ENCODE measurements around the gene MIPOL1.

DNA sequence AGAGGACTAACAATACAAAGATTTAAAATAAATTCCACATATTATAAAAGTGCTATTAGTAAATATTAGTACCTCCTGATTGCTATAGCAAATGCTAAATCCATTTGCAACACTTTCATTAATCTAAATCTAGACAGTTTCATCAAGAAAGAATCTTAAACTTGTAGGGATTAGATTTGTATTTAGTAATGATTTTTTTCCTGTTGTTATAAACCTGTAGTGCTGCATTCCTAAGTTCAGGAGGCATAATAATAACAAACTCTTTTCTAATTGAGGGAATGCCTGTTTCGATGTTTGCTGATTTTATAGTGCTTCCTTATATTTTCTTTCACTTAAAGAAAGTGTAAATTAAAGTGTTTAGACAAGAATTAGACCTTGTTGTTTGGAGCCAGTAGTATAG is 231.2 kb downstream of the MIPOL1 start:
- TF ChIP-seq POLR2AphosphoS5 (IDR thresholded peaks at IDR 0.05), result no peak
- TF ChIP-seq, protein P1, sequence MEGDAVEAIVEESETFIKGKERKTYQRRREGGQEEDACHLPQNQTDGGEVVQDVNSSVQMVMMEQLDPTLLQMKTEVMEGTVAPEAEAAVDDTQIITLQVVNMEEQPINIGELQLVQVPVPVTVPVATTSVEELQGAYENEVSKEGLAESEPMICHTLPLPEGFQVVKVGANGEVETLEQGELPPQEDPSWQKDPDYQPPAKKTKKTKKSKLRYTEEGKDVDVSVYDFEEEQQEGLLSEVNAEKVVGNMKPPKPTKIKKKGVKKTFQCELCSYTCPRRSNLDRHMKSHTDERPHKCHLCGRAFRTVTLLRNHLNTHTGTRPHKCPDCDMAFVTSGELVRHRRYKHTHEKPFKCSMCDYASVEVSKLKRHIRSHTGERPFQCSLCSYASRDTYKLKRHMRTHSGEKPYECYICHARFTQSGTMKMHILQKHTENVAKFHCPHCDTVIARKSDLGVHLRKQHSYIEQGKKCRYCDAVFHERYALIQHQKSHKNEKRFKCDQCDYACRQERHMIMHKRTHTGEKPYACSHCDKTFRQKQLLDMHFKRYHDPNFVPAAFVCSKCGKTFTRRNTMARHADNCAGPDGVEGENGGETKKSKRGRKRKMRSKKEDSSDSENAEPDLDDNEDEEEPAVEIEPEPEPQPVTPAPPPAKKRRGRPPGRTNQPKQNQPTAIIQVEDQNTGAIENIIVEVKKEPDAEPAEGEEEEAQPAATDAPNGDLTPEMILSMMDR (IDR thresholded peaks at IDR 0.05), result no peak
